GM21526 (cell line): ENCODE measurements around the gene RAD51B.

ENCODE experiments used
- ATAC-seq: cut with Tn5 transposase; IDR thresholded peaks from one replicate; pipeline ENCODE4 v1.9.1; 2021; ENCODE audit warnings: moderate library complexity; ENCODE audit not compliant: unreplicated experiment, low FRiP score

RAD51B gene

GRCh38 chr14:67831113-67831512 is 11.5 kb downstream of the RAD51B start:
- ATAC-seq = no peak

GRCh38 chr14:67833403-67833802 is 13.8 kb downstream of the RAD51B start:
- no peak for ATAC-seq

GRCh38 chr14:67835596-67835995 is 16.0 kb downstream of the RAD51B start:
- no peak for ATAC-seq

- no peak for ATAC-seq
These were observed 17.5 kb downstream of the RAD51B start for GRCh38 chr14:67837011-67837624.

GRCh38 chr14:67846029-67846610 is 26.5 kb downstream of the RAD51B start:
- no peak for ATAC-seq

- ATAC-seq = no peak
These were observed 30.7 kb downstream of the RAD51B start for GRCh38 chr14:67850066-67850830.

- ATAC-seq = no peak
These were observed 32.3 kb downstream of the RAD51B start for GRCh38 chr14:67851785-67852410.

- ATAC-seq = no peak
These were observed 33.5 kb downstream of the RAD51B start for GRCh38 chr14:67852926-67853604.

- no peak for ATAC-seq
These were observed 34.1 kb downstream of the RAD51B start for GRCh38 chr14:67853715-67854114.

- ATAC-seq = no peak
These were observed 37.2 kb downstream of the RAD51B start for GRCh38 chr14:67856827-67857226.

- ATAC-seq = no peak
These were observed 38.3 kb downstream of the RAD51B start for GRCh38 chr14:67857778-67858350.

- no peak for ATAC-seq
These were observed 39.7 kb downstream of the RAD51B start for GRCh38 chr14:67859169-67859749.

- no peak for ATAC-seq
These were observed 43.6 kb downstream of the RAD51B start for GRCh38 chr14:67863223-67863622.

- ATAC-seq = no peak
These were observed 55.8 kb downstream of the RAD51B start for GRCh38 chr14:67875175-67876006.

- ATAC-seq = no peak
These were observed 59.4 kb downstream of the RAD51B start for GRCh38 chr14:67879026-67879425.

- peak; percentile 87 for ATAC-seq
These were observed 61.6 kb downstream of the RAD51B start for GRCh38 chr14:67881225-67881624.

- ATAC-seq = no peak
These were observed 63.5 kb downstream of the RAD51B start for GRCh38 chr14:67882986-67883555.

GRCh38 chr14:67883717-67884116 is 64.1 kb downstream of the RAD51B start:
- ATAC-seq = no peak

GRCh38 chr14:67886191-67886590 is 66.6 kb downstream of the RAD51B start:
- ATAC-seq = no peak
